GM12878 (cell line): ENCODE data around the gene TEC. TPM values are rescaled to one million over a fixed set of nuclear protein-coding genes. Genes with fewer than 3 reads are reported as not detected.

Experiments
- ATAC-seq: fragments of 200-7000 bp; cut with Tn5 transposase; 3 replicates; pipeline ENCODE4 v1.9.1; 2020; ENCODE audit warnings: mild to moderate bottlenecking, moderate library complexity
- BruUV-seq: library from RNA; stranded (reverse); fragments of 400-500 nt; replicated peaks from 2 replicates; lab custom pipeline; 2021; lab: Mats Ljungman, UMichigan
- CTCF ChIA-PET: fragments of 300-600 bp; sonication (Branson Sonifier 250); formaldehyde crosslinking; extraction: SDS; loops from one replicate; lab custom pipeline; 2021; ENCODE audit warnings: inconsistent platforms; lab: Yijun Ruan, JAX
- POLR2A ChIA-PET: fragments of 350-600 bp; formaldehyde crosslinking; extraction: SDS; loops from one replicate; lab custom pipeline; 2021; ENCODE audit warnings: inconsistent platforms; lab: Charles Lee
- RAD21 ChIA-PET: fragments of 300-600 bp; sonication (Branson Sonifier 250); formaldehyde crosslinking; loops from one replicate; lab custom pipeline; 2023; ENCODE audit warnings: antibody characterized with exemption; ENCODE audit not compliant: unreplicated experiment; lab: Charles Lee
- SMC1A ChIA-PET: fragments of 300-600 bp; sonication (Branson Sonifier 250); formaldehyde crosslinking; loops from one replicate; lab custom pipeline; 2023; ENCODE audit not compliant: unreplicated experiment, uncharacterized antibody; lab: Charles Lee
- DNase-seq: peaks from one replicate; pipeline ENCODE4 v3.0.0-alpha.2; 2011; ENCODE audit warnings: low read depth, low spot score
- FAIRE-seq: peaks from 3 replicates; lab custom pipeline; 2011; peaks lifted over from hg19 to GRCh38; lab: Jason Lieb, UNC
- H2AFZ ChIP-seq: 2 replicates; pipeline ENCODE4 v1.6.0; 2011; ENCODE audit warnings: low read depth, low read length, control low read depth; ENCODE audit not compliant: control insufficient read depth
- H3K27ac ChIP-seq: 2 replicates; pipeline ENCODE4 v1.5.1; 2011; ENCODE audit warnings: control low read depth; ENCODE audit not compliant: control insufficient read depth, insufficient read depth
- H3K27me3 ChIP-seq, 2 experiments: replicated peaks in 1 of 2; 2 replicates each; pipeline versions ENCODE4 v1.6.0 to v1.6.1; 2011; ENCODE audit warnings: low read length in 1 of 2; ENCODE audit not compliant: control insufficient read depth in 2 of 2, insufficient read depth in 2 of 2
- H3K36me3 ChIP-seq, 2 experiments: 2 replicates each; pipeline ENCODE4 v1.5.1; 2011; ENCODE audit warnings: low read length in 1 of 2; ENCODE audit not compliant: control insufficient read depth in 2 of 2, insufficient read depth in 2 of 2
- H3K4me1 ChIP-seq: 2 replicates; pipeline ENCODE4 v1.6.1; 2011; ENCODE audit warnings: mild to moderate bottlenecking, low read length, moderate library complexity, mixed read lengths; ENCODE audit not compliant: control insufficient read depth, insufficient read depth
- H3K4me2 ChIP-seq: 2 replicates; pipeline ENCODE4 v1.6.0; 2011; ENCODE audit warnings: control low read depth; ENCODE audit not compliant: control insufficient read depth, insufficient read depth
- H3K4me3 ChIP-seq: fragments of 200-600 bp; sonication (generic); 2 replicates; pipeline ENCODE4 v1.5.1; 2016
- H3K79me2 ChIP-seq: 2 replicates; pipeline ENCODE4 v1.6.0; 2011; ENCODE audit warnings: low read length; ENCODE audit not compliant: control insufficient read depth, insufficient read depth
- H3K9ac ChIP-seq: 2 replicates; pipeline ENCODE4 v1.8.0; 2011; ENCODE audit warnings: low read length, control low read depth, mixed read lengths; ENCODE audit not compliant: control insufficient read depth, insufficient read depth
- H3K9me3 ChIP-seq: replicated peaks from 3 replicates; pipeline ENCODE4 v1.5.1; 2011; ENCODE audit warnings: mild to moderate bottlenecking, low read length; ENCODE audit not compliant: control insufficient read depth, insufficient read depth
- H4K20me1 ChIP-seq: 2 replicates; pipeline ENCODE4 v1.6.0; 2011; ENCODE audit not compliant: control insufficient read depth, insufficient read depth
- BCL11A ChIP-seq: IDR thresholded peaks from 2 replicates; pipeline ENCODE4 v1.6.1; 2011; ENCODE audit warnings: low read depth, low read length
- CREM ChIP-seq: IDR thresholded peaks from 2 replicates; pipeline ENCODE4 v1.6.1; 2014; ENCODE audit warnings: antibody characterized with exemption, low read depth
- JUNB ChIP-seq: IDR thresholded peaks from 2 replicates; pipeline ENCODE4 v1.6.1; 2016; ENCODE audit warnings: antibody characterized with exemption, mild to moderate bottlenecking
- LARP7 ChIP-seq: fragments of 450-650 bp; IDR thresholded peaks from 2 replicates; pipeline ENCODE4 v1.6.1; 2017; ENCODE audit warnings: mild to moderate bottlenecking
- MTA3 ChIP-seq: IDR thresholded peaks from 2 replicates; pipeline ENCODE4 v1.6.1; 2012; ENCODE audit warnings: low read length, inconsistent platforms, borderline replicate concordance
- MYC ChIP-seq: IDR thresholded peaks from 2 replicates; pipeline ENCODE4 v1.6.1; 2011; ENCODE audit warnings: mild to moderate bottlenecking, low read length, moderate library complexity, inconsistent platforms; ENCODE audit not compliant: insufficient read depth, insufficient replicate concordance, insufficient read length, severe bottlenecking
- NBN ChIP-seq: fragments of 450-650 bp; IDR thresholded peaks from 2 replicates; pipeline ENCODE4 v1.6.1; 2016
- NKRF ChIP-seq: fragments of 450-650 bp; conservative IDR thresholded peaks from 2 replicates; pipeline ENCODE4 v1.6.1; 2017; ENCODE audit warnings: mild to moderate bottlenecking, moderate library complexity
- NR2F1 ChIP-seq: fragments of 450-650 bp; conservative IDR thresholded peaks from 2 replicates; pipeline ENCODE4 v1.6.1; 2017; ENCODE audit warnings: mild to moderate bottlenecking
- PAX5 ChIP-seq: IDR thresholded peaks from 2 replicates; pipeline ENCODE4 v1.6.1; 2011; ENCODE audit warnings: low read depth, low read length, borderline replicate concordance
- SMAD1 ChIP-seq: fragments of 450-650 bp; IDR thresholded peaks from 2 replicates; pipeline ENCODE4 v1.6.1; 2018; ENCODE audit warnings: mild to moderate bottlenecking, low read depth; ENCODE audit not compliant: partially characterized antibody
- ZBTB4 ChIP-seq: fragments of 450-650 bp; formaldehyde crosslinking; IDR thresholded peaks from 2 replicates; pipeline ENCODE4 v1.4.0; 2022; ENCODE audit warnings: mild to moderate bottlenecking, moderate library complexity
- ZNF592 ChIP-seq: fragments of 450-650 bp; IDR thresholded peaks from 2 replicates; pipeline ENCODE4 v1.6.1; 2017; ENCODE audit warnings: mild to moderate bottlenecking, moderate library complexity
- WGBS: methylation state at CpG from one replicate; pipeline ENCODE4 v1.1.6; 2016; ENCODE audit warnings: low lambda C conversion rate; ENCODE audit not compliant: insufficient replicate concordance, insufficient coverage; ENCODE audit errors: missing lambda C conversion rate; 5-methylcytosine and 5-hydroxymethylcytosine counted together
- in situ Hi-C: fragments of 300-500 bp; cut with MboI; formaldehyde crosslinking; loops from 9 replicates; pipeline ENCODE4 v1.14.3; 2018; ENCODE audit warnings: mixed read lengths
- intact Hi-C: fragments of 100-400 bp; cut with micrococcal nuclease; formaldehyde crosslinking; loops from one replicate; pipeline ENCODE4 v1.14.2; 2022; ENCODE audit not compliant: unreplicated experiment
- polyA plus RNA-seq, 11 experiments: library from polyadenylated mRNA; depleted of rRNA in 4 of 11; unstranded in 6 of 11; stranded (reverse) in 5 of 11; fragments of >200 nt; fragmentation: Nextera tagmentation in 4 of 11; fragmentation: Illumina TruSeq in 1 of 11; extraction: Ambion mirVana in 4 of 11; extraction: Trizol in 1 of 11; gene quantifications; 1 replicate in 1 of 11; 2 replicates in 10 of 11; pipeline versions ENCODE4 v1.2.1 to v1.2.3, GENCODE V29; 2011 to 2016; ENCODE audit warnings: inconsistent platforms in 2 of 11, missing spikeins in 2 of 11, low read depth in 1 of 11
- total RNA-seq, 4 experiments: library from RNA; depleted of rRNA in 3 of 4; stranded (reverse); fragments of >200 nt in 3 of 4; fragmentation: Illumina TruSeq in 1 of 4; extraction: Trizol in 1 of 4; gene quantifications; 2 replicates each; pipeline versions ENCODE4 v1.2.1 to v1.2.3, GENCODE V29; 2013 to 2021

TEC gene
- total and polyA plus RNA-seq, 10 of the 15 experiments (the other 5 are each of a cell fraction or from before 2014, with no cell fraction given) = 7.4 to 27.2 (median 17.1) TPM

GRCh38 chr4:48103483-48104139 is 166.0 kb downstream of the TEC start:
- ATAC-seq = peak; percentile 86
- Histone ChIP-seq H3K4me1 (no peaks in the 10 kb centered on the region), H3K36me3 (no peaks in the 10 kb centered on the region), H2AFZ (no peak overlapping the region), H3K79me2 (no peaks in the 10 kb centered on the region), H3K4me3 (no peak overlapping the region), H4K20me1 (no peaks in the 10 kb centered on the region), H3K27ac (no peak overlapping the region), H3K27me3 (no peaks in the 10 kb centered on the region), H3K9me3 (no peaks in the 10 kb centered on the region), H3K4me2 (no peak overlapping the region), H3K9ac (no peak overlapping the region)
- 71% methylated on average over 3 of the region's 3 CpGs for WGBS
- ChIA-PET SMC1A (interaction anchor here (0.7 to 2.1 kb wide), 2 partner anchors 8 to 16 kb away, joined by 3 to 7 read pairs; no protein-coding TSS in a partner anchor), RAD21 (interaction anchor here (1.1 kb wide), 1 partner anchor 100 kb away, joined by 3 read pairs; no protein-coding TSS in a partner anchor), CTCF (interaction anchor here (1.2 to 1.8 kb wide), 3 partner anchors 23 to 187 kb away, joined by 3 to 7 read pairs (median 3); no protein-coding TSS in a partner anchor), POLR2A (no interaction called here)
- in situ Hi-C loops = no loop called here
- no peak for DNase-seq
- no peak for FAIRE-seq
- intact Hi-C loops = loop anchor here (5.0 kb wide), 1 partner anchor 66 kb away; no protein-coding TSS in a partner anchor
- BruUV-seq = TSS peak; percentile 63
- no peak for TF ChIP-seq CREM
- TF ChIP-seq NKRF = no peak
- TF ChIP-seq ZBTB4 = no peak
- no peak for TF ChIP-seq MYC
- 0 out of 2 replicates have a peak, but pooled peaks have one; percentile 31 for TF ChIP-seq NBN
- no peak for TF ChIP-seq PAX5
- TF ChIP-seq ZNF592 = no peak
- 0 out of 2 replicates have a peak, but pooled peaks have one; percentile 45 for TF ChIP-seq BCL11A
- peak; percentile 77 for TF ChIP-seq JUNB
- no peak for TF ChIP-seq MTA3
- TF ChIP-seq LARP7 = no peak
- peak; percentile 43; the same call in 1 of the 2 replicates for TF ChIP-seq NR2F1
- TF ChIP-seq SMAD1 = no peak
